GM12878 (cell line): ENCODE results near the gene MRPL18. TPM values are rescaled to one million over a fixed set of nuclear protein-coding genes. Genes with fewer than 3 reads are reported as not detected.

Source experiments
- ATAC-seq: fragments of 200-7000 bp; cut with Tn5 transposase; 3 replicates; pipeline ENCODE4 v1.9.1; 2020; ENCODE audit warnings: mild to moderate bottlenecking, moderate library complexity
- BruUV-seq: library from RNA; stranded (reverse); fragments of 400-500 nt; replicated peaks from 2 replicates; lab custom pipeline; 2021; lab: Mats Ljungman, UMichigan
- CTCF ChIA-PET: fragments of 300-600 bp; sonication (Branson Sonifier 250); formaldehyde crosslinking; extraction: SDS; loops from one replicate; lab custom pipeline; 2021; ENCODE audit warnings: inconsistent platforms; lab: Yijun Ruan, JAX
- POLR2A ChIA-PET: fragments of 350-600 bp; formaldehyde crosslinking; extraction: SDS; loops from one replicate; lab custom pipeline; 2021; ENCODE audit warnings: inconsistent platforms; lab: Charles Lee
- RAD21 ChIA-PET: fragments of 300-600 bp; sonication (Branson Sonifier 250); formaldehyde crosslinking; loops from one replicate; lab custom pipeline; 2023; ENCODE audit warnings: antibody characterized with exemption; ENCODE audit not compliant: unreplicated experiment; lab: Charles Lee
- SMC1A ChIA-PET: fragments of 300-600 bp; sonication (Branson Sonifier 250); formaldehyde crosslinking; loops from one replicate; lab custom pipeline; 2023; ENCODE audit not compliant: unreplicated experiment, uncharacterized antibody; lab: Charles Lee
- DNase-seq: peaks from one replicate; pipeline ENCODE4 v3.0.0-alpha.2; 2011; ENCODE audit warnings: low read depth, low spot score
- FAIRE-seq: peaks from 3 replicates; lab custom pipeline; 2011; peaks lifted over from hg19 to GRCh38; lab: Jason Lieb, UNC
- H2AFZ ChIP-seq: 2 replicates; pipeline ENCODE4 v1.6.0; 2011; ENCODE audit warnings: low read depth, low read length, control low read depth; ENCODE audit not compliant: control insufficient read depth
- H3K27ac ChIP-seq: 2 replicates; pipeline ENCODE4 v1.5.1; 2011; ENCODE audit warnings: control low read depth; ENCODE audit not compliant: control insufficient read depth, insufficient read depth
- H3K27me3 ChIP-seq, 2 experiments: replicated peaks in 1 of 2; 2 replicates each; pipeline versions ENCODE4 v1.6.0 to v1.6.1; 2011; ENCODE audit warnings: low read length in 1 of 2; ENCODE audit not compliant: control insufficient read depth in 2 of 2, insufficient read depth in 2 of 2
- H3K36me3 ChIP-seq, 2 experiments: 2 replicates each; pipeline ENCODE4 v1.5.1; 2011; ENCODE audit warnings: low read length in 1 of 2; ENCODE audit not compliant: control insufficient read depth in 2 of 2, insufficient read depth in 2 of 2
- H3K4me1 ChIP-seq: 2 replicates; pipeline ENCODE4 v1.6.1; 2011; ENCODE audit warnings: mild to moderate bottlenecking, low read length, moderate library complexity, mixed read lengths; ENCODE audit not compliant: control insufficient read depth, insufficient read depth
- H3K4me2 ChIP-seq: 2 replicates; pipeline ENCODE4 v1.6.0; 2011; ENCODE audit warnings: control low read depth; ENCODE audit not compliant: control insufficient read depth, insufficient read depth
- H3K4me3 ChIP-seq: fragments of 200-600 bp; sonication (generic); 2 replicates; pipeline ENCODE4 v1.5.1; 2016
- H3K79me2 ChIP-seq: 2 replicates; pipeline ENCODE4 v1.6.0; 2011; ENCODE audit warnings: low read length; ENCODE audit not compliant: control insufficient read depth, insufficient read depth
- H3K9ac ChIP-seq: 2 replicates; pipeline ENCODE4 v1.8.0; 2011; ENCODE audit warnings: low read length, control low read depth, mixed read lengths; ENCODE audit not compliant: control insufficient read depth, insufficient read depth
- H3K9me3 ChIP-seq: replicated peaks from 3 replicates; pipeline ENCODE4 v1.5.1; 2011; ENCODE audit warnings: mild to moderate bottlenecking, low read length; ENCODE audit not compliant: control insufficient read depth, insufficient read depth
- H4K20me1 ChIP-seq: 2 replicates; pipeline ENCODE4 v1.6.0; 2011; ENCODE audit not compliant: control insufficient read depth, insufficient read depth
- BACH1 ChIP-seq: fragments of 450-650 bp; IDR thresholded peaks from 2 replicates; pipeline ENCODE4 v1.6.1; 2017; ENCODE audit warnings: mild to moderate bottlenecking, borderline replicate concordance
- CREM ChIP-seq: IDR thresholded peaks from 2 replicates; pipeline ENCODE4 v1.6.1; 2014; ENCODE audit warnings: antibody characterized with exemption, low read depth
- FOS ChIP-seq: IDR thresholded peaks from 3 replicates; pipeline ENCODE4 v1.6.1; 2011; ENCODE audit warnings: borderline replicate concordance; ENCODE audit not compliant: insufficient read length; ENCODE audit errors: extremely low read depth
- HDGF ChIP-seq: fragments of 450-650 bp; IDR thresholded peaks from 2 replicates; pipeline ENCODE4 v1.6.1; 2016; ENCODE audit warnings: antibody characterized with exemption
- KLF5 ChIP-seq: fragments of 450-650 bp; IDR thresholded peaks from 2 replicates; pipeline ENCODE4 v1.6.1; 2014; ENCODE audit warnings: mild to moderate bottlenecking; ENCODE audit not compliant: partially characterized antibody
- NFXL1 ChIP-seq: fragments of 450-650 bp; IDR thresholded peaks from 2 replicates; pipeline ENCODE4 v1.6.1; 2017; ENCODE audit warnings: antibody characterized with exemption, mild to moderate bottlenecking, borderline replicate concordance
- NFYA ChIP-seq: IDR thresholded peaks from 2 replicates; pipeline ENCODE4 v1.6.1; 2011; ENCODE audit warnings: low read depth, mild to moderate bottlenecking, low read length, improper control_type of control experiment, borderline replicate concordance
- NR2F1 ChIP-seq: fragments of 450-650 bp; conservative IDR thresholded peaks from 2 replicates; pipeline ENCODE4 v1.6.1; 2017; ENCODE audit warnings: mild to moderate bottlenecking
- PML ChIP-seq: IDR thresholded peaks from 2 replicates; pipeline ENCODE4 v1.6.1; 2012; ENCODE audit warnings: low read length, inconsistent platforms
- RCOR1 ChIP-seq: conservative IDR thresholded peaks from 2 replicates; pipeline ENCODE4 v1.6.1; 2012; ENCODE audit warnings: low read depth, low read length, improper control_type of control experiment
- SIN3A ChIP-seq: IDR thresholded peaks from 2 replicates; pipeline ENCODE4 v1.6.1; 2012; ENCODE audit warnings: low read depth, low read length, improper control_type of control experiment
- SP1 ChIP-seq: IDR thresholded peaks from one replicate; pipeline ENCODE4 v1.6.1; 2011; ENCODE audit warnings: low read depth, low read length
- SREBF1 ChIP-seq: IDR thresholded peaks from 2 replicates; pipeline ENCODE4 v1.6.1; 2012; ENCODE audit warnings: mild to moderate bottlenecking, low read length
- TBL1XR1 ChIP-seq: IDR thresholded peaks from 2 replicates; pipeline ENCODE4 v1.6.1; 2012; ENCODE audit warnings: low read depth, low read length, improper control_type of control experiment
- TCF12 ChIP-seq: IDR thresholded peaks from 2 replicates; pipeline ENCODE4 v1.6.1; 2011; ENCODE audit warnings: low read depth, mild to moderate bottlenecking, low read length
- TCF7 ChIP-seq: IDR thresholded peaks from 2 replicates; pipeline ENCODE4 v1.6.1; 2014; ENCODE audit warnings: antibody characterized with exemption, borderline replicate concordance
- ZNF207 ChIP-seq: fragments of 450-650 bp; IDR thresholded peaks from 2 replicates; pipeline ENCODE4 v1.6.1; 2014; ENCODE audit warnings: antibody characterized with exemption, mild to moderate bottlenecking, borderline replicate concordance
- whole genome bisulfite sequencing: methylation state at CpG from one replicate; pipeline ENCODE4 v1.1.6; 2016; ENCODE audit warnings: low lambda C conversion rate; ENCODE audit not compliant: insufficient replicate concordance, insufficient coverage; ENCODE audit errors: missing lambda C conversion rate; 5-methylcytosine and 5-hydroxymethylcytosine counted together
- in situ Hi-C: fragments of 300-500 bp; cut with MboI; formaldehyde crosslinking; loops from 9 replicates; pipeline ENCODE4 v1.14.3; 2018; ENCODE audit warnings: mixed read lengths
- intact Hi-C: fragments of 100-400 bp; cut with micrococcal nuclease; formaldehyde crosslinking; loops from one replicate; pipeline ENCODE4 v1.14.2; 2022; ENCODE audit not compliant: unreplicated experiment
- polyA plus RNA-seq, 11 experiments: library from polyadenylated mRNA; depleted of rRNA in 4 of 11; unstranded in 6 of 11; stranded (reverse) in 5 of 11; fragments of >200 nt; fragmentation: Nextera tagmentation in 4 of 11; fragmentation: Illumina TruSeq in 1 of 11; extraction: Ambion mirVana in 4 of 11; extraction: Trizol in 1 of 11; gene quantifications; 1 replicate in 1 of 11; 2 replicates in 10 of 11; pipeline versions ENCODE4 v1.2.1 to v1.2.3, GENCODE V29; 2011 to 2016; ENCODE audit warnings: inconsistent platforms in 2 of 11, missing spikeins in 2 of 11, low read depth in 1 of 11
- total RNA-seq, 4 experiments: library from RNA; depleted of rRNA in 3 of 4; stranded (reverse); fragments of >200 nt in 3 of 4; fragmentation: Illumina TruSeq in 1 of 4; extraction: Trizol in 1 of 4; gene quantifications; 2 replicates each; pipeline versions ENCODE4 v1.2.1 to v1.2.3, GENCODE V29; 2013 to 2021
- TF ChIP-seq, protein P1 (sequence below): IDR thresholded peaks from 2 replicates; pipeline ENCODE4 v1.6.1; 2011; ENCODE audit warnings: low read depth, low read length, improper control_type of control experiment, borderline replicate concordance

MRPL18 gene
- total and polyA plus RNA-seq, 10 of the 15 experiments (the other 5 are each of a cell fraction or from before 2014, with no cell fraction given): 68.5 to 203 (median 116) TPM

DNA sequence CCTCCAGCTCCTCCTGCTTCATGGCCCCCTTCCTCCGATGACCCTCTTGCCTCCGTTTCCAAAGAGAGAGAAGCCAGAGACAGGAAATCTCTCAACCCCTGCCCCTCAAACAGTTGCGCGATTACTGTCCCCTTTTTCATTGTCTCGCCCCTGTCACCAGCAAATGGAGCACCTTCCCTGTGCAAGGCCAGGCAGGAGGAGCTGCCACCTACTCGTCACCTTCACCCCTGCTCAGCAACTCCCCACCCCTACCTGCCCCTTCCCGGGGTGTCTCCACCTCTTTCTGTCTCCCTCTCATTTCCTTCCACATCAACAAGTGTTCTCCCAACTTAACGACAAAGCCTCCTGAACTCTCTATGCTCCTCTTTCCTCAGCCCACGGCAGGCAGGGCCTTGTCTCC, 23.5 kb downstream of the MRPL18 start:
- no peak for FAIRE-seq
- H3K4me1 ChIP-seq: no peaks in the 10 kb centered on the region
- ChIA-PET POLR2A (no interaction called here), RAD21 (no interaction called here), SMC1A (no interaction called here)
- no peak for ATAC-seq
- H3K36me3 ChIP-seq: no peaks in the 10 kb centered on the region
- H3K4me2 ChIP-seq: no peak overlapping the region
- intact Hi-C loops: no loop called here
- H3K9ac ChIP-seq: no peak overlapping the region
- WGBS: 62% methylated on average over 9 of the region's 9 CpGs
- DNase-seq: no peak
- no peak overlapping the region for H3K27ac ChIP-seq
- no peak for TF ChIP-seq HDGF
- TF ChIP-seq NR2F1: no peak
- TF ChIP-seq RCOR1: no peak
- TF ChIP-seq KLF5: no peak
- no peak for TF ChIP-seq ZNF207
- TF ChIP-seq SP1: no peak
- no peak for TF ChIP-seq BACH1
- no peak for TF ChIP-seq CREM
- no peak for TF ChIP-seq PML
- no peak for TF ChIP-seq TBL1XR1
- no peak for TF ChIP-seq NFXL1
- no peak for TF ChIP-seq FOS
- no peak for TF ChIP-seq SIN3A
- no peak for TF ChIP-seq TCF12
- TF ChIP-seq TCF7: no peak
- no peak for TF ChIP-seq SREBF1
- TF ChIP-seq NFYA: no peak
- TF ChIP-seq, protein P1, sequence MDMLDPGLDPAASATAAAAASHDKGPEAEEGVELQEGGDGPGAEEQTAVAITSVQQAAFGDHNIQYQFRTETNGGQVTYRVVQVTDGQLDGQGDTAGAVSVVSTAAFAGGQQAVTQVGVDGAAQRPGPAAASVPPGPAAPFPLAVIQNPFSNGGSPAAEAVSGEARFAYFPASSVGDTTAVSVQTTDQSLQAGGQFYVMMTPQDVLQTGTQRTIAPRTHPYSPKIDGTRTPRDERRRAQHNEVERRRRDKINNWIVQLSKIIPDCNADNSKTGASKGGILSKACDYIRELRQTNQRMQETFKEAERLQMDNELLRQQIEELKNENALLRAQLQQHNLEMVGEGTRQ: no peak
- TF ChIP-seq, all 136 proteins: peak for 0
- Histone ChIP-seq H3K79me2 (no peaks in the 10 kb centered on the region), H3K4me3 (no peak overlapping the region), H2AFZ (no peak overlapping the region), H4K20me1 (no peaks in the 10 kb centered on the region), H3K9me3 (no peaks in the 10 kb centered on the region), H3K27me3 (no peaks in the 10 kb centered on the region)
- CTCF ChIA-PET: no interaction called here
- in situ Hi-C loops: no loop called here
- BruUV-seq: no TSS peak
